Measurements from ENCODE around the gene RNF148. TPM values are rescaled to one million over a fixed set of nuclear protein-coding genes. Genes with fewer than 3 reads are reported as not detected.

The RNF148 gene
- total RNA-seq, 1 experiment from 2014 or later = 0.99 TPM

DNA sequence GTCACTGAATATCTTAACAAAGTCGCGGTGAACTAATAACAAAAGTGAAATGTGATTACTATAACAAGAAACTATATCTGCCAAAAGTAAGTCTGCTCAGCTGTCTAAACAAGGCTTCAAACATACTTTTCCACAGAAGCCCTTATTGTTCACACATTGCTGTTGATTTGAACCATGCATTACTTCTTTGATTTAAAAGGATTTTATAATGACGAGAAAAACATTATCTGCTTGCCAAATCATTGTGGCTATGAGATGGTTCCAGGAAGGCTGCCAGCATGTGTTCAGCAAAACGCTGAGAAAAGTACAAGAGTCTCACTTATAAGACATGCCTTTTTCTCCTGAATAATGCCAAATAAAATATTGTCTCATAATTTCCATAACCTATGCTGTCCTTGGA, 28.2 kb downstream of the RNF148 start:
- BruUV-seq (replicated peaks) = no TSS peak
- intact Hi-C loops (cut with micrococcal nuclease; ENCODE audit: unreplicated experiment) = loop anchor here (10.0 kb wide), 1 partner anchor 120 kb away; no protein-coding TSS in a partner anchor
- Mint-ChIP-seq H3K36me3 (ENCODE audit: insufficient read depth, unreplicated experiment) (peaks cover 7% of the 10 kb centered on the region), H3K4me1 (ENCODE audit: low read depth, unreplicated experiment) (peaks cover 58% of the 10 kb centered on the region), H3K27me3 (ENCODE audit: unreplicated experiment) (no peaks in the 10 kb centered on the region), H3K27ac (ENCODE audit: unreplicated experiment) (no peak overlapping the region), H3K4me3 (ENCODE audit: low read depth, unreplicated experiment) (no peak overlapping the region), H3K9me3 (ENCODE audit: low read depth, unreplicated experiment) (no peaks in the 10 kb centered on the region)
- no peak for DNase-seq
- TF ChIP-seq, protein P1, sequence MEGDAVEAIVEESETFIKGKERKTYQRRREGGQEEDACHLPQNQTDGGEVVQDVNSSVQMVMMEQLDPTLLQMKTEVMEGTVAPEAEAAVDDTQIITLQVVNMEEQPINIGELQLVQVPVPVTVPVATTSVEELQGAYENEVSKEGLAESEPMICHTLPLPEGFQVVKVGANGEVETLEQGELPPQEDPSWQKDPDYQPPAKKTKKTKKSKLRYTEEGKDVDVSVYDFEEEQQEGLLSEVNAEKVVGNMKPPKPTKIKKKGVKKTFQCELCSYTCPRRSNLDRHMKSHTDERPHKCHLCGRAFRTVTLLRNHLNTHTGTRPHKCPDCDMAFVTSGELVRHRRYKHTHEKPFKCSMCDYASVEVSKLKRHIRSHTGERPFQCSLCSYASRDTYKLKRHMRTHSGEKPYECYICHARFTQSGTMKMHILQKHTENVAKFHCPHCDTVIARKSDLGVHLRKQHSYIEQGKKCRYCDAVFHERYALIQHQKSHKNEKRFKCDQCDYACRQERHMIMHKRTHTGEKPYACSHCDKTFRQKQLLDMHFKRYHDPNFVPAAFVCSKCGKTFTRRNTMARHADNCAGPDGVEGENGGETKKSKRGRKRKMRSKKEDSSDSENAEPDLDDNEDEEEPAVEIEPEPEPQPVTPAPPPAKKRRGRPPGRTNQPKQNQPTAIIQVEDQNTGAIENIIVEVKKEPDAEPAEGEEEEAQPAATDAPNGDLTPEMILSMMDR (IDR thresholded peaks at IDR 0.05; ENCODE audit: unreplicated experiment) = no peak
- CTCF ChIA-PET = no interaction called here

DNA sequence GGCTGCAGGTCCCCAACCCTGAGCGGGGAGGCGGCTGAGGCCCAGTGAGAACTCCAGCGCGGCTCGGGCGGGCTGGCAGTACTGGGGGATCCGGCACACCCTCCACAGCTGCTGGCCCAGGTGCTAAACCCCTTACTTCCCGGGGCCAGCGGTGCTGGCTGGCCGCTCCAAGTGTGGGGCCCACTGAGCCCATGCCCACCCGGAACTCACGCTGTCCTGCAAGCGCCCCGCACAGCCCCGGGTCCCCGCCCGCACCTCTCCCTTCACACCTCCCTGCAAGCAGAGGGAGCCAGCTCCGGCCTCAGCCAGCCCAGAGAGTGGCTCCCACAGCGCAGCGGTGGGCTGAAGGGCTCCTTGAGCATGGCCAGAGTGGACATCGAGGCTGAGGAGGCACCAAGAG, 28.8 kb downstream of the RNF148 start:
- H3K27me3 Mint-ChIP-seq (ENCODE audit: unreplicated experiment) = no peaks in the 10 kb centered on the region
- CTCF ChIA-PET = no interaction called here
- H3K4me1 Mint-ChIP-seq (ENCODE audit: low read depth, unreplicated experiment) = peaks cover 53% of the 10 kb centered on the region
- TF ChIP-seq, protein P1 (IDR thresholded peaks at IDR 0.05; ENCODE audit: unreplicated experiment) = no peak
- no peak overlapping the region for H3K27ac Mint-ChIP-seq (ENCODE audit: unreplicated experiment)
- BruUV-seq (replicated peaks) = no TSS peak
- DNase-seq = no peak
- H3K4me3 Mint-ChIP-seq (ENCODE audit: low read depth, unreplicated experiment) = no peak overlapping the region
- intact Hi-C loops (cut with micrococcal nuclease; ENCODE audit: unreplicated experiment) = loop anchor here (10.0 kb wide), 1 partner anchor 119 kb away; no protein-coding TSS in a partner anchor
- no peaks in the 10 kb centered on the region for H3K9me3 Mint-ChIP-seq (ENCODE audit: low read depth, unreplicated experiment)
- H3K36me3 Mint-ChIP-seq (ENCODE audit: insufficient read depth, unreplicated experiment) = peaks cover 2% of the 10 kb centered on the region

DNA sequence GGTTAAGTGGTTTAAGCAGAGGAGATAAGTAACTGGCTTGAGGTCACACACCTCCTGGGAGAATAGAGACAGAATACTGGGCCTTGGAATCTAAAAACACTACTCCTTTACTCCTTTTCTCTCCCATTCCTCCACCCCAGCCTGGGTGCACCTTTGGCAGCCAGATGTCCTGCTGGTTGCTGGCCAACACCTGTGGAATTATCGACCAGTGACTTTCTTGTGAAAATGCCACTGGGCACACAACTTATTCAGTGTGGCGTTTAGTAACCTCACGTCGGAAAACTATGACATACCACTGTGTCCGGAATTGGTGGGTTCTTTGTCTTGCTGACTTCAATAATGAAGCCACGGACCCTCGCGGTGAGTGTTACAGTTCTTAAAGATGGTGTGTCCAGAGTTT, 30.2 kb downstream of the RNF148 start:
- H3K9me3 Mint-ChIP-seq (ENCODE audit: low read depth, unreplicated experiment) = peaks cover under 1% of the 10 kb centered on the region
- no peaks in the 10 kb centered on the region for H3K36me3 Mint-ChIP-seq (ENCODE audit: insufficient read depth, unreplicated experiment)
- intact Hi-C loops (cut with micrococcal nuclease; ENCODE audit: unreplicated experiment) = loop anchor here (10.0 kb wide), 1 partner anchor 118 kb away; no protein-coding TSS in a partner anchor
- TF ChIP-seq, protein P1 (IDR thresholded peaks at IDR 0.05; ENCODE audit: unreplicated experiment) = no peak
- H3K4me1 Mint-ChIP-seq (ENCODE audit: low read depth, unreplicated experiment) = peaks cover 39% of the 10 kb centered on the region
- CTCF ChIA-PET = no interaction called here
- no peaks in the 10 kb centered on the region for H3K27me3 Mint-ChIP-seq (ENCODE audit: unreplicated experiment)
- DNase-seq = no peak
- no peak overlapping the region for H3K4me3 Mint-ChIP-seq (ENCODE audit: low read depth, unreplicated experiment)
- no peak overlapping the region for H3K27ac Mint-ChIP-seq (ENCODE audit: unreplicated experiment)
- BruUV-seq (replicated peaks) = no TSS peak

DNA sequence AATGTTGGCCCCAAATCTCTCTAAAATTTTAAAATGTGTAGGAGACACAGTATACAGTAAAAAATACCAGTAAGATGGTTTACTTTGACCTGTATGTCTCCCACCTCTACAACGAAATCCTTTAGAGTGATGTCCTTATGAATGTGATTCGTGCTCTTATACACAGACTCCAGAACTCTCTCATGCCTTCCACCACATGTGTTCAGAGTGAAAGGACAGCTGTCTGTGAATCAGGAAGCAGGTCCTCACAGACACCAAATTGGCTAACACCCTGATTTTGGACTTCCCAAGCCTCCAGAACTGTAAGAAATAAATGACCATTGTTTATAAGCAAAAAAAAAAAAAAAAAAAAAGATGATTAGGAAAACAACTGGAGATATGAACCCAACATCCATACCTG, 39.0 kb downstream of the RNF148 start:
- CTCF ChIA-PET = no interaction called here
- BruUV-seq (replicated peaks) = no TSS peak
- Mint-ChIP-seq H3K9me3 (ENCODE audit: low read depth, unreplicated experiment) (peaks cover 3% of the 10 kb centered on the region), H3K36me3 (ENCODE audit: insufficient read depth, unreplicated experiment) (no peaks in the 10 kb centered on the region), H3K4me1 (ENCODE audit: low read depth, unreplicated experiment) (no peaks in the 10 kb centered on the region), H3K4me3 (ENCODE audit: low read depth, unreplicated experiment) (no peak overlapping the region), H3K27ac (ENCODE audit: unreplicated experiment) (no peak overlapping the region), H3K27me3 (ENCODE audit: unreplicated experiment) (no peaks in the 10 kb centered on the region)
- DNase-seq = no peak
- TF ChIP-seq, protein P1 (IDR thresholded peaks at IDR 0.05; ENCODE audit: unreplicated experiment) = no peak
- intact Hi-C loops (cut with micrococcal nuclease; ENCODE audit: unreplicated experiment) = no loop called here
